Keratinocyte (primary cell): ENCODE measurements around the gene PLA2G10. TPM values are rescaled to one million over a fixed set of nuclear protein-coding genes. Genes with fewer than 3 reads are reported as not detected.
"Not testable (repeated sequence)": the region's sequence is repeated elsewhere in the genome, so short reads cannot be mapped to it uniquely, and the experiment has no call there.

Experiments
- DNase-seq: peaks from one replicate; pipeline ENCODE4 v3.0.0-alpha.2; 2011; ENCODE audit warnings: low read depth, missing footprints, low spot score
- FAIRE-seq: peaks from 2 replicates; lab custom pipeline; 2011; peaks lifted over from hg19 to GRCh38; lab: Jason Lieb, UNC
- H2AFZ ChIP-seq: 2 replicates; pipeline ENCODE4 v1.6.0; 2012; ENCODE audit warnings: low read length, control low read depth, inconsistent platforms; ENCODE audit not compliant: control insufficient read depth
- H3K27ac ChIP-seq: 2 replicates; pipeline ENCODE4 v1.5.1; 2011; ENCODE audit warnings: low read length; ENCODE audit not compliant: control insufficient read depth, insufficient read depth
- H3K27me3 ChIP-seq: 3 replicates; pipeline ENCODE4 v1.6.0; 2011; ENCODE audit warnings: low read length; ENCODE audit not compliant: control insufficient read depth, insufficient read depth; ENCODE audit errors: extremely low read depth
- H3K36me3 ChIP-seq, 2 experiments: 2 replicates in 1 of 2; 3 replicates in 1 of 2; pipeline ENCODE4 v1.5.1; 2011; ENCODE audit warnings: low read length in 2 of 2, mild to moderate bottlenecking in 1 of 2; ENCODE audit not compliant: control insufficient read depth in 2 of 2, insufficient read depth in 2 of 2; ENCODE audit errors: extremely low read depth in 1 of 2
- H3K4me1 ChIP-seq: 3 replicates; pipeline ENCODE4 v1.5.1; 2011; ENCODE audit warnings: low read length; ENCODE audit not compliant: control insufficient read depth, insufficient read depth; ENCODE audit errors: extremely low read depth
- H3K4me2 ChIP-seq: 3 replicates; pipeline ENCODE4 v1.6.0; 2011; ENCODE audit warnings: low read depth, low read length; ENCODE audit not compliant: control insufficient read depth, insufficient read depth; ENCODE audit errors: extremely low read depth
- H3K4me3 ChIP-seq, 3 experiments: fragments of 200-600 bp in 1 of 3; sonication (generic) in 1 of 3; 2 replicates in 2 of 3; 3 replicates in 1 of 3; pipeline ENCODE4 v1.5.1; 2011 to 2016; ENCODE audit warnings: low read length in 3 of 3, mild to moderate bottlenecking in 3 of 3, control low read depth in 2 of 3, inconsistent platforms in 1 of 3, low read depth in 1 of 3, mixed read lengths in 1 of 3, mixed run types in 1 of 3, moderate library complexity in 1 of 3; ENCODE audit not compliant: control insufficient read depth in 2 of 3, insufficient read depth in 2 of 3; ENCODE audit errors: extremely low read depth in 1 of 3
- H3K79me2 ChIP-seq: 2 replicates; pipeline ENCODE4 v1.6.0; 2012; ENCODE audit warnings: low read length; ENCODE audit not compliant: control insufficient read depth, insufficient read depth
- H3K9ac ChIP-seq: 3 replicates; pipeline ENCODE4 v1.6.0; 2011; ENCODE audit warnings: low read length; ENCODE audit not compliant: control insufficient read depth, insufficient read depth; ENCODE audit errors: extremely low read depth
- H3K9me1 ChIP-seq: 3 replicates; pipeline ENCODE4 v1.6.0; 2011; ENCODE audit warnings: low read length; ENCODE audit not compliant: control insufficient read depth, insufficient read depth; ENCODE audit errors: extremely low read depth
- H3K9me3 ChIP-seq: 2 replicates; pipeline ENCODE4 v1.5.1; 2012; ENCODE audit warnings: low read depth, low read length; ENCODE audit not compliant: control insufficient read depth
- H4K20me1 ChIP-seq: 3 replicates; pipeline ENCODE4 v1.6.0; 2011; ENCODE audit warnings: low read length; ENCODE audit not compliant: control insufficient read depth, insufficient read depth; ENCODE audit errors: extremely low read depth
- CTCF ChIP-seq, 3 experiments: IDR thresholded peaks in 1 of 3; conservative IDR thresholded peaks in 1 of 3; optimal IDR thresholded peaks in 1 of 3; 2 replicates in 2 of 3; 3 replicates in 1 of 3; pipeline versions ENCODE3 to v1.5.1; 2011; ENCODE audit warnings: low read length in 3 of 3, mild to moderate bottlenecking in 3 of 3, moderate library complexity in 2 of 3, control low read depth in 1 of 3, inconsistent platforms in 1 of 3; ENCODE audit not compliant: insufficient read depth in 2 of 3; ENCODE audit errors: extremely low read depth in 1 of 3
- EZH2 ChIP-seq: IDR thresholded peaks from one replicate; pipeline ENCODE4 v1.6.1; 2012; ENCODE audit warnings: inconsistent platforms, mild to moderate bottlenecking, low read length, moderate library complexity
- dilution Hi-C: fragments of 300-500 bp; cut with MboI; formaldehyde crosslinking; loops from one replicate; pipeline ENCODE4 v1.7.0; 2020; ENCODE audit warnings: low sequenced_read_pairs; ENCODE audit not compliant: extremely low pct_ligation_motif_present
- polyA plus RNA-seq, 5 experiments: library from polyadenylated mRNA; depleted of rRNA in 3 of 5; stranded (reverse) in 3 of 5; stranded (forward) in 1 of 5; unstranded in 1 of 5; fragments of >200 nt; gene quantifications; 1 replicate in 1 of 5; 2 replicates in 3 of 5; 3 replicates in 1 of 5; pipeline versions ENCODE4 v1.2.1 to v1.2.3, GENCODE V29; 2011 to 2012; ENCODE audit warnings: missing spikeins in 2 of 5, low read depth in 1 of 5, low replicate concordance in 1 of 5

The PLA2G10 gene
- polyA plus RNA-seq, 1 donor (not counting 4 experiments of a cell fraction or from before 2014, with no cell fraction given) = 1.0 TPM

- H3K79me2 ChIP-seq, H3K9me1 ChIP-seq, H3K27me3 ChIP-seq, H3K27ac ChIP-seq, H3K4me2 ChIP-seq, FAIRE-seq, dilution Hi-C loops, H3K9ac ChIP-seq, H3K4me1 ChIP-seq, H3K36me3 ChIP-seq, H3K9me3 ChIP-seq, H4K20me1 ChIP-seq, DNase-seq, H2AFZ ChIP-seq, H3K4me3 ChIP-seq: not testable (repeated sequence)
These were observed 8.0 kb downstream of the PLA2G10 start for GRCh38 chr16:14685870-14686793.

- Histone ChIP-seq H3K9me1 (no peaks in the 10 kb centered on the region), H3K4me2 (no peak overlapping the region), H3K4me3 (no peak overlapping the region), H3K27ac (no peak overlapping the region), H2AFZ (no peak overlapping the region), H3K9ac (no peak overlapping the region), H3K27me3 (no peaks in the 10 kb centered on the region), H3K9me3 (no peaks in the 10 kb centered on the region), H3K36me3 (no peaks in the 10 kb centered on the region), H3K4me1 (no peaks in the 10 kb centered on the region), H4K20me1 (no peaks in the 10 kb centered on the region), H3K79me2 (no peaks in the 10 kb centered on the region)
- no peak for TF ChIP-seq EZH2
- TF ChIP-seq CTCF (optimal IDR thresholded peaks at IDR 0.05 in 1 of 3, IDR thresholded peaks at IDR 0.05 in 1 of 3, conservative IDR thresholded peaks at IDR 0.05 in 1 of 3; ENCODE audit: extremely low read depth in 1 of 3, insufficient read depth in 2 of 3, low read length in 3 of 3) = no peak
- DNase-seq = no peak
- no peak for FAIRE-seq
- dilution Hi-C loops = no loop called here
These were observed 12.0 kb downstream of the PLA2G10 start for GRCh38 chr16:14682121-14682520.
